H1 (cell line): ENCODE measurements around the gene RBMS1. TPM values are rescaled to one million over a fixed set of nuclear protein-coding genes. Genes with fewer than 3 reads are reported as not detected.

Experiments used
- CTCF ChIA-PET: fragments of 300-600 bp; sonication (Branson Sonifier 250); formaldehyde crosslinking; loops from one replicate; lab custom pipeline; 2021; ENCODE audit not compliant: partially characterized antibody; lab: Charles Lee
- POLR2A ChIA-PET: fragments of 300-600 bp; sonication (Branson Sonifier 250); formaldehyde crosslinking; loops from one replicate; lab custom pipeline; 2021; ENCODE audit warnings: inconsistent platforms; ENCODE audit not compliant: partially characterized antibody; lab: Charles Lee
- DNase-seq, 2 experiments: peaks; one replicate each; pipeline versions ENCODE4 v3.0.0 to v3.0.0-alpha.2; 2010 to 2022; ENCODE audit warnings: low spot score in 2 of 2, low read depth in 1 of 2, mixed read lengths in 1 of 2
- FAIRE-seq: peaks from 2 replicates; lab custom pipeline; 2011; peaks lifted over from hg19 to GRCh38; lab: Jason Lieb, UNC
- H2AFZ ChIP-seq: 2 replicates; pipeline ENCODE4 v1.8.1; 2012; ENCODE audit warnings: low read length, inconsistent platforms
- H2AK5ac ChIP-seq: 2 replicates; pipeline ENCODE4 v1.6.1; 2013; ENCODE audit warnings: low read depth, low read length
- H2BK120ac ChIP-seq: replicated peaks from 2 replicates; pipeline ENCODE3; 2013; ENCODE audit warnings: low read depth, low read length, inconsistent platforms
- H2BK12ac ChIP-seq: 2 replicates; pipeline ENCODE4 v1.6.1; 2013; ENCODE audit warnings: low read depth, low read length
- H2BK15ac ChIP-seq: 2 replicates; pipeline ENCODE4 v1.6.1; 2013; ENCODE audit warnings: low read length
- H2BK20ac ChIP-seq: 2 replicates; pipeline ENCODE4 v1.6.1; 2013; ENCODE audit warnings: low read length
- H2BK5ac ChIP-seq: 2 replicates; pipeline ENCODE4 v1.6.1; 2013; ENCODE audit warnings: low read depth, low read length
- H3K14ac ChIP-seq: 2 replicates; pipeline ENCODE4 v1.6.1; 2013; ENCODE audit warnings: inconsistent platforms; ENCODE audit not compliant: insufficient read length
- H3K18ac ChIP-seq: 2 replicates; pipeline ENCODE4 v1.6.1; 2013; ENCODE audit warnings: low read length; ENCODE audit errors: extremely low read depth
- H3K23ac ChIP-seq: 2 replicates; pipeline ENCODE4 v1.6.1; 2013; ENCODE audit warnings: inconsistent platforms; ENCODE audit not compliant: insufficient read length
- H3K23me2 ChIP-seq: 2 replicates; pipeline ENCODE4 v1.6.1; 2013; ENCODE audit warnings: low read depth, low read length
- H3K27ac ChIP-seq: 2 replicates; pipeline ENCODE4 v1.6.1; 2011; ENCODE audit warnings: low read depth, low read length, inconsistent platforms
- H3K27me3 ChIP-seq, 4 experiments: replicated peaks in 1 of 4; 1 replicate in 1 of 4; 2 replicates in 3 of 4; pipeline versions ENCODE4 v1.6.1 to v1.8.1; 2011 to 2013; ENCODE audit warnings: low read length in 3 of 4, mild to moderate bottlenecking in 3 of 4, inconsistent platforms in 2 of 4, mixed read lengths in 2 of 4, moderate library complexity in 1 of 4; ENCODE audit not compliant: control insufficient read depth in 3 of 4, insufficient read depth in 3 of 4; ENCODE audit errors: extremely low read depth in 1 of 4
- H3K36me3 ChIP-seq, 4 experiments: 2 replicates each; pipeline versions ENCODE4 v1.6.1 to v1.8.1; 2011 to 2013; ENCODE audit warnings: mild to moderate bottlenecking in 4 of 4, low read length in 3 of 4, moderate library complexity in 2 of 4, control low read depth in 1 of 4, inconsistent platforms in 1 of 4; ENCODE audit not compliant: insufficient read depth in 4 of 4, control insufficient read depth in 2 of 4
- H3K4ac ChIP-seq: replicated peaks from 2 replicates; pipeline ENCODE3; 2013; ENCODE audit warnings: low read length, low read depth, mixed read lengths, inconsistent platforms; ENCODE audit not compliant: insufficient read length
- H3K4me1 ChIP-seq, 4 experiments: replicated peaks in 1 of 4; 1 replicate in 1 of 4; 2 replicates in 3 of 4; pipeline versions ENCODE4 v1.6.1 to v1.8.1; 2011 to 2013; ENCODE audit warnings: low read length in 3 of 4, inconsistent platforms in 2 of 4, mixed read lengths in 1 of 4; ENCODE audit not compliant: insufficient read depth in 4 of 4, control insufficient read depth in 3 of 4
- H3K4me2 ChIP-seq, 2 experiments: 2 replicates each; pipeline versions ENCODE4 v1.6.1 to v1.8.1; 2011 to 2013; ENCODE audit warnings: low read depth in 2 of 2, low read length in 2 of 2, control low read depth in 1 of 2, inconsistent platforms in 1 of 2, mild to moderate bottlenecking in 1 of 2; ENCODE audit not compliant: insufficient read depth in 1 of 2
- H3K4me3 ChIP-seq, 4 experiments: fragments of 200-600, 300-600 bp in 1 of 4; sonication (generic), shearing (Covaris generic), sonication (Bioruptor Twin) in 1 of 4; 2 replicates each; pipeline versions ENCODE4 v1.5.1 to v1.8.1; 2011 to 2016; ENCODE audit warnings: low read length in 4 of 4, low read depth in 3 of 4, control low read depth in 2 of 4, inconsistent platforms in 2 of 4, mild to moderate bottlenecking in 2 of 4, mixed read lengths in 1 of 4, moderate library complexity in 1 of 4; ENCODE audit not compliant: insufficient read depth in 2 of 4; ENCODE audit errors: extremely low read depth in 1 of 4
- H3K56ac ChIP-seq: replicated peaks from 2 replicates; pipeline ENCODE3; 2013; ENCODE audit warnings: low read depth, mild to moderate bottlenecking, mixed read lengths, low read length, inconsistent platforms; ENCODE audit not compliant: insufficient read length
- H3K79me1 ChIP-seq: 2 replicates; pipeline ENCODE4 v1.6.1; 2013; ENCODE audit warnings: low read depth, low read length, control low read depth
- H3K79me2 ChIP-seq, 2 experiments: 2 replicates each; pipeline versions ENCODE4 v1.6.1 to v1.8.1; 2012 to 2013; ENCODE audit warnings: low read length in 2 of 2, mild to moderate bottlenecking in 2 of 2, inconsistent platforms in 1 of 2; ENCODE audit not compliant: insufficient read depth in 2 of 2, control insufficient read depth in 1 of 2
- H3K9ac ChIP-seq, 4 experiments: replicated peaks in 1 of 4; 1 replicate in 1 of 4; 2 replicates in 3 of 4; pipeline versions ENCODE4 v1.6.1 to v1.8.1; 2011 to 2013; ENCODE audit warnings: low read depth in 3 of 4, low read length in 3 of 4, control low read depth in 2 of 4, mild to moderate bottlenecking in 2 of 4, moderate library complexity in 2 of 4, inconsistent platforms in 1 of 4; ENCODE audit errors: extremely low read depth in 1 of 4
- H3K9me3 ChIP-seq, 2 experiments: 2 replicates each; pipeline versions ENCODE4 v1.6.1 to v1.8.1; 2012 to 2013; ENCODE audit warnings: mild to moderate bottlenecking in 2 of 2, moderate library complexity in 2 of 2, control low read depth in 1 of 2, inconsistent platforms in 1 of 2, low read depth in 1 of 2, low read length in 1 of 2, mixed read lengths in 1 of 2; ENCODE audit not compliant: insufficient read depth in 2 of 2
- H4K20me1 ChIP-seq, 2 experiments: replicated peaks in 1 of 2; 2 replicates each; pipeline versions ENCODE3 to v1.8.1; 2011 to 2013; ENCODE audit warnings: inconsistent platforms in 2 of 2, low read length in 2 of 2, mild to moderate bottlenecking in 1 of 2; ENCODE audit not compliant: insufficient read depth in 2 of 2, control insufficient read depth in 1 of 2
- H4K5ac ChIP-seq: 2 replicates; pipeline ENCODE4 v1.6.1; 2013; ENCODE audit warnings: low read length, low read depth, mixed read lengths, inconsistent platforms; ENCODE audit not compliant: insufficient read length
- H4K8ac ChIP-seq: 2 replicates; pipeline ENCODE4 v1.8.0; 2013; ENCODE audit warnings: mild to moderate bottlenecking, moderate library complexity, low read length, inconsistent platforms; ENCODE audit not compliant: insufficient read depth; ENCODE audit errors: extremely low read depth
- H4K91ac ChIP-seq: replicated peaks from 2 replicates; pipeline ENCODE3; 2013; ENCODE audit warnings: low read length, mixed read lengths, inconsistent platforms; ENCODE audit not compliant: insufficient read length
- ATF2 ChIP-seq: IDR thresholded peaks from 2 replicates; pipeline ENCODE4 v1.6.1; 2012; ENCODE audit warnings: low read length, inconsistent platforms
- ATF3 ChIP-seq: IDR thresholded peaks from 2 replicates; pipeline ENCODE4 v1.6.1; 2011; ENCODE audit warnings: low read depth, mild to moderate bottlenecking, low read length; ENCODE audit not compliant: insufficient read depth
- BRCA1 ChIP-seq: IDR thresholded peaks from 2 replicates; pipeline ENCODE4 v1.6.1; 2012; ENCODE audit warnings: low read depth, low read length, improper control_type of control experiment
- CTBP2 ChIP-seq: IDR thresholded peaks from 2 replicates; pipeline ENCODE4 v1.7.0; 2011; ENCODE audit warnings: borderline replicate concordance, mild to moderate bottlenecking, moderate library complexity, mixed read lengths, low read length; ENCODE audit not compliant: insufficient read depth, insufficient read length
- POLR2A ChIP-seq, 2 experiments: IDR thresholded peaks; 1 replicate in 1 of 2; 2 replicates in 1 of 2; pipeline ENCODE4 v1.6.1; 2011; ENCODE audit warnings: low read depth in 2 of 2, low read length in 2 of 2, mild to moderate bottlenecking in 2 of 2; ENCODE audit errors: control extremely low read depth in 1 of 2
- SUZ12 ChIP-seq: fragments of 200-600 bp; sonication (generic); IDR thresholded peaks from 2 replicates; pipeline ENCODE4 v1.6.1; 2012; ENCODE audit warnings: mild to moderate bottlenecking, inconsistent platforms, low read length, moderate library complexity, mixed read lengths
- TAF1 ChIP-seq: IDR thresholded peaks from 2 replicates; pipeline ENCODE4 v1.6.1; 2011; ENCODE audit warnings: mild to moderate bottlenecking, low read depth, low read length
- WGBS, 2 experiments: shearing (Covaris generic) in 1 of 2; methylation state at CpG; one replicate each; pipeline versions ENCODE4 v1.1.6 to v1.1.7; 2013 to 2015; ENCODE audit warnings: low lambda C conversion rate in 2 of 2, mixed read lengths in 2 of 2, inconsistent platforms in 1 of 2, low coverage in 1 of 2, missing lambda C conversion rate in 1 of 2; ENCODE audit not compliant: insufficient replicate concordance in 2 of 2, insufficient coverage in 1 of 2, insufficient read length in 1 of 2; ENCODE audit errors: extremely low coverage in 1 of 2, missing lambda C conversion rate in 1 of 2; 5-methylcytosine and 5-hydroxymethylcytosine counted together
- polyA plus RNA-seq, 7 experiments: library from polyadenylated mRNA; depleted of rRNA in 3 of 7; stranded (reverse) in 5 of 7; unstranded in 2 of 7; fragments of >200 nt in 5 of 7; fragments of 200-250 nt in 2 of 7; gene quantifications; 1 replicate in 5 of 7; 2 replicates in 1 of 7; 4 replicates in 1 of 7; pipeline versions ENCODE4 v1.2.1 to v1.2.3, GENCODE V29; 2011 to 2013; ENCODE audit warnings: missing spikeins in 2 of 7, mixed read lengths in 2 of 7
- total RNA-seq: library from RNA; stranded (reverse); fragmentation: NEBNext Ultra II Directional; extraction: Animal tissue kit (Norgen Biotek cat#: 25700); gene quantifications from 2 replicates; pipeline ENCODE4 v1.2.1, GENCODE V29; 2021

The RBMS1 gene
- total and polyA plus RNA-seq, 2 of the 8 experiments (the other 6 are each of a cell fraction or from before 2014, with no cell fraction given): 53.7 to 60.0 TPM

GRCh38 chr2:160463245-160463644, 30.4 kb downstream of the RBMS1 start:
- H2BK12ac ChIP-seq: no peak overlapping the region
- TF ChIP-seq POLR2A (IDR thresholded peaks at IDR 0.05; ENCODE audit: control extremely low read depth in 1 of 2, low read depth in 2 of 2, low read length in 2 of 2) (no peak), CTBP2 (no peak), TAF1 (no peak), BRCA1 (no peak), ATF2 (no peak), ATF3 (no peak), SUZ12 (no peak)
- H3K27ac ChIP-seq: no peak overlapping the region
- no peak overlapping the region for H4K8ac ChIP-seq
- H2BK15ac ChIP-seq: no peak overlapping the region
- H4K20me1 ChIP-seq: no peaks in the 10 kb centered on the region
- FAIRE-seq (no peak), DNase-seq (no peak)
- H3K14ac ChIP-seq: no peak overlapping the region
- no peak overlapping the region for H3K4me3 ChIP-seq
- H3K4me1 ChIP-seq: peaks cover 0 to 7% (median 0%) of the 10 kb centered on the region in 4 experiments; a peak in 1 of 7 replicates
- H3K4me2 ChIP-seq: no peak overlapping the region
- no peak overlapping the region for H2AK5ac ChIP-seq
- H2AFZ ChIP-seq: no peak overlapping the region
- H3K79me1 ChIP-seq: no peaks in the 10 kb centered on the region; the same call in 1 of the 2 replicates
- no peak overlapping the region for H2BK20ac ChIP-seq
- WGBS, 2 experiments: 99% methylated on average over 8 of the region's 9 CpGs; no CpG with 5 or more reads in 1 of the 2 experiments
- peaks cover 0 to 71% of the 10 kb centered on the region in 2 experiments; a peak in 3 of 4 replicates for H3K79me2 ChIP-seq
- ChIA-PET CTCF (no interaction called here), POLR2A (no interaction called here)
- no peak overlapping the region for H4K91ac ChIP-seq
- H3K36me3 ChIP-seq: no peaks in the 10 kb centered on the region
- no peak overlapping the region for H3K56ac ChIP-seq
- no peak overlapping the region for H2BK5ac ChIP-seq
- no peak overlapping the region for H2BK120ac ChIP-seq
- H3K9ac ChIP-seq: no peak overlapping the region
- no peak overlapping the region for H3K18ac ChIP-seq
- H3K27me3 ChIP-seq: no peaks in the 10 kb centered on the region
- H4K5ac ChIP-seq: no peak overlapping the region
- H3K23me2 ChIP-seq: no peaks in the 10 kb centered on the region
- no peak overlapping the region for H3K4ac ChIP-seq
- no peak overlapping the region for H3K23ac ChIP-seq
- no peaks in the 10 kb centered on the region for H3K9me3 ChIP-seq
